Body of pancreas (tissue), 4 donors: ENCODE data around the gene PDHB.

Source experiments
- CTCF ChIP-seq, 7 experiments: fragments of 450-650 bp in 4 of 7; fragments of 200-600 bp in 3 of 7; sonication (generic) in 3 of 7; IDR thresholded peaks; one replicate each; pipeline ENCODE4 v1.5.1; 2016 to 2019; ENCODE audit warnings: antibody characterized with exemption in 7 of 7
- POLR2A ChIP-seq, 3 donors: fragments of 450-650 bp; IDR thresholded peaks; one replicate each; pipeline ENCODE4 v1.6.1; 2016; ENCODE audit warnings: antibody characterized with exemption in 3 of 3, mild to moderate bottlenecking in 2 of 3

DNA sequence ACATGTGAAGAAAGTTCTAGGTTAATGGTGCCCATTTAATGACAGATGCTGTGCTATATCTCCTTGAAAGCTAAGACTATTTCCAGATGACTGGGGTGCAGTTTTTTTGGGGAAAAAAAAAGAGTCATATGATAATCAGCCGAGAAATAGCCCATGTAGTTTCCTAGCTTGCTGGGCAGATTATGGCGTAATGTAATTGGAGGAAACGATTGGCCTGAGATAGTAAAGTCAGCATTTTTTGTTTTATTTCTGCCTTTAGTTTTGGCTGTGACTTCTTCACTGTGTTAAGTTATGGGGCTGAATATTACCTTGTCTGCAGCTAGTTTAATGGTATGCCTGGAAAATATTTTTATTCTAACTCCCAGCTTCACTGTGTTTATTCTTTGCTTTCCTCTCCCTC is 24.0 kb downstream of the PDHB start:
- no peak for TF ChIP-seq CTCF (IDR thresholded peaks at IDR 0.05)
- no peak for TF ChIP-seq POLR2A (IDR thresholded peaks at IDR 0.05)
